GM13977 (cell line): ENCODE data around the gene ADARB1.
"Not testable (repeated sequence)": the region's sequence is repeated elsewhere in the genome, so short reads cannot be mapped to it uniquely, and the experiment has no call there.

Experiments used
- DNase-seq: peaks from one replicate; pipeline ENCODE4 v3.0.0; 2012; ENCODE audit warnings: low spot score
- CTCF ChIP-seq: IDR thresholded peaks from 2 replicates; pipeline ENCODE4 v1.5.1; 2012; ENCODE audit warnings: mild to moderate bottlenecking, control low read depth; ENCODE audit not compliant: insufficient read depth; ENCODE audit errors: extremely low read depth, missing control alignments
- in situ Hi-C: fragments of 300-500 bp; cut with MboI; formaldehyde crosslinking; loops from one replicate; pipeline ENCODE4 v1.12.0; 2022; ENCODE audit warnings: low sequenced_read_pairs, low pct_unique_long_range_greater_than_20kb, mixed read lengths, inconsistent platforms; ENCODE audit not compliant: unreplicated experiment

Gene ADARB1

GRCh38 chr21:45074048-45074817 is at the start of gene ADARB1:
TSS of gene ADARB1 (plus strand) at chr21:45074580. CDS start at chr21:45171657, 97,077 bp downstream.
- DNase-seq, result peak; percentile 96
- in situ Hi-C loops, result no loop called here
- no peak for TF ChIP-seq CTCF

DNA sequence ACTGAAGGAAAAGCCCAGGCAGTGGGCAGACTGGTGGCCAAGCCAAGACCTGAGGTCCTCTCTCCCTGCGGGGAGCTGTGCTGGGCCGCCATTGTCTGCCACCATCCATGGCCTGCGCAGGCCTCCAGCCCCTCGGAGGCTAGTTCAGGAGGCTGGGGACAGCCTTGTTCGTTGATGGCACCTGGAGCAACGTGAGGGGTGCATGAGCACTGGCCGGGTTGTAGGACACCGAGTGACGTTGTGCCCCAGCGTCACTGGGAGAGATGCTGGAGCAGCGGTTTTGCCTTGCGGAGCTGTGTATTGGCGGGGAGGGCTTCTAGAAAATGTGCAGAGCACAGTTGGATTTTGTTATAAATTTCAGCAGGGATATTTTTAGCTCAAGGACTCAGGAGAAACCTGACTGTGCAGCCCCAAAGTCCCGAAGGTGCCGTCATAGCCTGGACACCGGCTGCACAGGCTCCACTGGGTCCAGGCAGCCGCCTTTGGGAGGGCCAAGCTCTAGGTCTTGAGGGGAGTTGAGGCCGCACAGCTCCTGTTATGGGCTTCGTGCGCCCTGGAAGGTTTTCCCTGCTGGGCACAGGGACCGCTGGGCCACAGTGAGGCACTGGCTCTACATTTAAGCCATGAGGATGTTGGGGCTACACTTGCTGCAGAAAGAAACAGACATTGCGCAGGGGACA is 48.2 kb upstream of the ADARB1 start:
- TF ChIP-seq CTCF, result no peak
- DNase-seq, result no peak
- in situ Hi-C loops, result no loop called here

DNA sequence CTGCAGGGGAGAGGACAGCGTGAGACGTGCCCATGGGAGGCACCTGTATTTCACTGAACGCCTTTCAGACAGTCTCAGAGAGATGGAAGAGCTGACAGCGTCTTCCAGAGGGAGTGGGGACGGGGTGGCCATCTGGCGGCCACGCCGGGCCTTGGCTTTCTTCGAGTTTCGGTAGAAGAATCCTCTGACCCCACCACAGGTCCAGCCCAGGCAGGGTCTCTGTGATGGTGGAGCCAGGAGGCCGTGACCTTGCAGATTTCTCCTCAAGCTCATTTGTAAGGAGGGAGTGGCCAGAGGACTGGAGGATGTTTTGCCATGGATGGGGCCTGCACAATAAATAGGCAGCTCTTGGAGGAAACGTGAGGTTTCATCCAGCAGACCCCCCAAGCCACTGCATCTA is 47.6 kb upstream of the ADARB1 start:
- no peak for TF ChIP-seq CTCF
- in situ Hi-C loops, result no loop called here
- no peak for DNase-seq

DNA sequence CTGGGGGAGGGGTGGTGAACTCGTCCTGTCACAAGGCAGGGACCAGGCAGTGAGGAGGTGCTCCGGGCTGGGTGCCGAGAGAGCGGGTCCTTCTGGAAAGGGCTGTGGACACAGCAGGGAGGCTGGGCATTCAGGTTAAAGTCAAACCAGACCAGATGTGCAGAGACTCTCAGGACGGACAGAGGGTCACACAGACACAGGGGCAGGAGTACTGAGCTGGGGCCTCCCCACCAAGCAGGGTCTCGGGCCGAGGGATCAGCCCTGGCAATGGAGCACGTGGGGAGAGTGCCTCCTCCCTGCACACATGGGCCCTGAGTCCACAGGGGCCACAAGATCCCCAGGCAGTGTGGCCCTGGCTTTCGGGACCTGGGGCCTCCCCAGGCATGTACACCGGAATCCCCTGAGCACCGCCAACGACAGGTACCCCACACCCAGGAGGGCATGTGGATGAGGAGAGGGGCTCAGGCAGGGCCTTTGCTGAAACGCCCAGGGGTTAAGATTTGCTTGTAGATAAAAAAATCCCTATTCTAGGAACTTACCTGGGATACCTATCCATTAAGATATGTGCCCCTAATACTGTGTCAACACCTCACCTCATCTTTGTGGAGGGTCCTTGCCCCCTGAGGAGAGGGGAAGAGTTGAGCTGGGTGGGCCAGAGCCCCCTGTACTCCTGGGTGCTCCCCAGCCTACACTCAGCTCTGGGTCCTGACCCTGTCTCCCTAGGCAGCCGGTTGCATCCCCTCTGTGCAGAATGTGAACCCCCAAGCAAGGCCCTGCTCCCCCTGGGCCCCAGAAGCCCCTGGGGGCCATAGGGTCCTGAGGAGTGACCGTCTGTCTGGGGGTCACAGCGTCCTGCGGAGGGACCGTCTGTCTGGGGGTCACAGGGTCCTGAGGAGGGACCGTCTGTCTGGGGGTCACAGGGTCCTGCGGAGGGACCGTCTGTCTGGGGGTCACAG is 46.9 kb upstream of the ADARB1 start:
- no peak for TF ChIP-seq CTCF
- no peak for DNase-seq
- in situ Hi-C loops, result no loop called here

GRCh38 chr21:45028645-45029044 is 45.7 kb upstream of the ADARB1 start:
- DNase-seq, in situ Hi-C loops: not testable (repeated sequence)

DNA sequence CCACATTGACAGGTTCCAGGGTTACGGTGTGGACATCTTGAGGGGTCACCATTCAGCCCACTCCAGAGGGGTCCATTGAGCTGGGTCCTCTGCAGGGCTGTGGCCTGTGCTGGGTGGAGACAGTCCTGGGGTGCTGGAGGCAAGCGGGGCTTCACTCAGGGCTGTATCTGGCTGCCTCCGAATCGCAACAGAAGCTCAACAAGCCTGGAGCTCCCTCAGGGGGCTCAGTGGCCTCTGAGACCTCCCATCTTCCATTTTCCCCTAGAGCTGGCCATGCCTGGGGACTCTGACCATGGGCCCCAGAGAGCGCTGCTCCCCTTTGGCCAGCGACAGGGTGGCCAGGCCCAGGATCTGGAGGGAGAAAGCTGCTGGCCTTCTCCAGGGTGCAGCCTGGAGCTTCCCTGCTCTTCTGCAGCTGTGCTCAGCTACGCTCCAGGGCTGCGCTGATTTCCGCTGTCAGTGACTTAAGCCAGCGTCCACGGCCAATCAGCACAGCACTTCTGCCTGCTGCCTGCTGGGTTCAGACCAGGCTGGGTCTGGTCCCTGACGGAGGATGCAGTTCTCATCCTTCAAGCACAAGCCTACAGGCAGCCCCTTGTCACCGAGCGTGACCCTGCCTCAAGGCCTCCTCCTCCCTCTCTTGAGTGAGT is 45.0 kb upstream of the ADARB1 start:
- in situ Hi-C loops, result no loop called here
- no peak for DNase-seq
- no peak for TF ChIP-seq CTCF
